ENCODE data around the gene TOGARAM2. TPM values are rescaled to one million over a fixed set of nuclear protein-coding genes. Genes with fewer than 3 reads are reported as not detected.

TOGARAM2 gene
- total and polyA plus RNA-seq, 10 of the 15 experiments (the other 5 are each of a cell fraction or from before 2014, with no cell fraction given): 0.01 to 0.06 (median 0.03) TPM; not detected in 7

- Histone ChIP-seq H2AFZ (ENCODE audit: control insufficient read depth, low read depth, low read length) (no peak overlapping the region), H3K79me2 (ENCODE audit: control insufficient read depth, insufficient read depth, low read length) (no peaks in the 10 kb centered on the region), H3K36me3 (ENCODE audit: control insufficient read depth in 2 of 2, insufficient read depth in 2 of 2, low read length in 1 of 2) (no peaks in the 10 kb centered on the region), H3K9ac (ENCODE audit: control insufficient read depth, insufficient read depth, low read length) (no peak overlapping the region), H3K27ac (ENCODE audit: control insufficient read depth, insufficient read depth) (no peak overlapping the region), H4K20me1 (ENCODE audit: control insufficient read depth, insufficient read depth) (no peaks in the 10 kb centered on the region), H3K4me1 (ENCODE audit: control insufficient read depth, insufficient read depth, low read length) (no peaks in the 10 kb centered on the region; the same call in 1 of the 2 replicates), H3K4me3 (no peak overlapping the region), H3K27me3 (replicated peaks in 1 of 2; ENCODE audit: control insufficient read depth in 2 of 2, insufficient read depth in 2 of 2, low read length in 1 of 2) (no peaks in the 10 kb centered on the region; a peak in 1 of 4 replicates), H3K9me3 (replicated peaks; ENCODE audit: control insufficient read depth, insufficient read depth, low read length) (no peaks in the 10 kb centered on the region), H3K4me2 (ENCODE audit: control insufficient read depth, insufficient read depth) (no peak overlapping the region)
- FAIRE-seq (no peak), ATAC-seq (no peak), DNase-seq (ENCODE audit: low read depth, low spot score) (no peak)
- RAD21 ChIA-PET (ENCODE audit: unreplicated experiment): no interaction called here
- POLR2A ChIA-PET: no interaction called here
- TF ChIP-seq NBN (IDR thresholded peaks at IDR 0.05) (no peak), CBX3 (IDR thresholded peaks at IDR 0.05; ENCODE audit: borderline replicate concordance, low read depth) (no peak), FOXM1 (IDR thresholded peaks at IDR 0.05; ENCODE audit: low read depth, low read length) (no peak), PAX8 (IDR thresholded peaks at IDR 0.05) (no peak), SRF (IDR thresholded peaks at IDR 0.05; ENCODE audit: low read depth in 2 of 2, low read length in 2 of 2) (no peak), CREB1 (IDR thresholded peaks at IDR 0.05; ENCODE audit: low read depth) (no peak), USF2 (IDR thresholded peaks at IDR 0.05; ENCODE audit: borderline replicate concordance, low read depth, low read length) (no peak), ZNF217 (IDR thresholded peaks at IDR 0.05) (no peak), MYB (IDR thresholded peaks at IDR 0.05; ENCODE audit: borderline replicate concordance, low read depth, low read length) (no peak), CEBPB (IDR thresholded peaks at IDR 0.05; ENCODE audit: borderline replicate concordance in 1 of 2, low read depth in 2 of 2, low read length in 2 of 2) (no peak), HDAC6 (IDR thresholded peaks at IDR 0.05; ENCODE audit: unreplicated experiment) (no peak), BACH1 (IDR thresholded peaks at IDR 0.05; ENCODE audit: borderline replicate concordance) (no peak), NFIC (IDR thresholded peaks at IDR 0.05; ENCODE audit: low read depth, low read length) (no peak), HDGF (IDR thresholded peaks at IDR 0.05) (no peak)
- TF ChIP-seq, protein P1, sequence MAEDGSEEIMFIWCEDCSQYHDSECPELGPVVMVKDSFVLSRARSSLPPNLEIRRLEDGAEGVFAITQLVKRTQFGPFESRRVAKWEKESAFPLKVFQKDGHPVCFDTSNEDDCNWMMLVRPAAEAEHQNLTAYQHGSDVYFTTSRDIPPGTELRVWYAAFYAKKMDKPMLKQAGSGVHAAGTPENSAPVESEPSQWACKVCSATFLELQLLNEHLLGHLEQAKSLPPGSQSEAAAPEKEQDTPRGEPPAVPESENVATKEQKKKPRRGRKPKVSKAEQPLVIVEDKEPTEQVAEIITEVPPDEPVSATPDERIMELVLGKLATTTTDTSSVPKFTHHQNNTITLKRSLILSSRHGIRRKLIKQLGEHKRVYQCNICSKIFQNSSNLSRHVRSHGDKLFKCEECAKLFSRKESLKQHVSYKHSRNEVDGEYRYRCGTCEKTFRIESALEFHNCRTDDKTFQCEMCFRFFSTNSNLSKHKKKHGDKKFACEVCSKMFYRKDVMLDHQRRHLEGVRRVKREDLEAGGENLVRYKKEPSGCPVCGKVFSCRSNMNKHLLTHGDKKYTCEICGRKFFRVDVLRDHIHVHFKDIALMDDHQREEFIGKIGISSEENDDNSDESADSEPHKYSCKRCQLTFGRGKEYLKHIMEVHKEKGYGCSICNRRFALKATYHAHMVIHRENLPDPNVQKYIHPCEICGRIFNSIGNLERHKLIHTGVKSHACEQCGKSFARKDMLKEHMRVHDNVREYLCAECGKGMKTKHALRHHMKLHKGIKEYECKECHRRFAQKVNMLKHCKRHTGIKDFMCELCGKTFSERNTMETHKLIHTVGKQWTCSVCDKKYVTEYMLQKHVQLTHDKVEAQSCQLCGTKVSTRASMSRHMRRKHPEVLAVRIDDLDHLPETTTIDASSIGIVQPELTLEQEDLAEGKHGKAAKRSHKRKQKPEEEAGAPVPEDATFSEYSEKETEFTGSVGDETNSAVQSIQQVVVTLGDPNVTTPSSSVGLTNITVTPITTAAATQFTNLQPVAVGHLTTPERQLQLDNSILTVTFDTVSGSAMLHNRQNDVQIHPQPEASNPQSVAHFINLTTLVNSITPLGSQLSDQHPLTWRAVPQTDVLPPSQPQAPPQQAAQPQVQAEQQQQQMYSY (CRISPR knock-in tag; IDR thresholded peaks at IDR 0.05): no peak
- TF ChIP-seq, protein P2, sequence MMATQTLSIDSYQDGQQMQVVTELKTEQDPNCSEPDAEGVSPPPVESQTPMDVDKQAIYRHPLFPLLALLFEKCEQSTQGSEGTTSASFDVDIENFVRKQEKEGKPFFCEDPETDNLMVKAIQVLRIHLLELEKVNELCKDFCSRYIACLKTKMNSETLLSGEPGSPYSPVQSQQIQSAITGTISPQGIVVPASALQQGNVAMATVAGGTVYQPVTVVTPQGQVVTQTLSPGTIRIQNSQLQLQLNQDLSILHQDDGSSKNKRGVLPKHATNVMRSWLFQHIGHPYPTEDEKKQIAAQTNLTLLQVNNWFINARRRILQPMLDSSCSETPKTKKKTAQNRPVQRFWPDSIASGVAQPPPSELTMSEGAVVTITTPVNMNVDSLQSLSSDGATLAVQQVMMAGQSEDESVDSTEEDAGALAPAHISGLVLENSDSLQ (IDR thresholded peaks at IDR 0.05): no peak
- WGBS (ENCODE audit: insufficient coverage, insufficient replicate concordance, low lambda C conversion rate, missing lambda C conversion rate): 22% methylated on average over 5 of the region's 5 CpGs
- SMC1A ChIA-PET (ENCODE audit: uncharacterized antibody, unreplicated experiment): no interaction called here
- intact Hi-C loops (cut with micrococcal nuclease; ENCODE audit: unreplicated experiment): no loop called here
- CTCF ChIA-PET: no interaction called here
- in situ Hi-C loops (cut with MboI): no loop called here
- no TSS peak for BruUV-seq (replicated peaks)
Observed at GRCh38 chr2:28989973-28990372, 8.9 kb downstream of the TOGARAM2 start.
